NOMO-1 (cell line): ENCODE results near the gene OR5AP2.
"Not testable (repeated sequence)": the region's sequence is repeated elsewhere in the genome, so short reads cannot be mapped to it uniquely, and the experiment has no call there.

ENCODE experiments used
- DNase-seq, 2 experiments: peaks; one replicate each; lab custom pipeline; 2025; ENCODE audit not compliant: unreplicated experiment in 2 of 2; lab: John Stamatoyannopoulos, UW

The OR5AP2 gene

GRCh38 chr11:56642339-56642738, at the start of gene OR5AP2:
Gene OR5AP2 (minus strand): TSS chr11:56642439. CDS start chr11:56642439, 0 bp downstream.
- DNase-seq: no peak

GRCh38 chr11:56691179-56691578, 48.9 kb upstream of the OR5AP2 start:
- DNase-seq: not testable (repeated sequence)

GRCh38 chr11:56688554-56689100, 46.4 kb upstream of the OR5AP2 start:
- no peak for DNase-seq

- DNase-seq: no peak
Measured at GRCh38 chr11:56670984-56671383, 28.7 kb upstream of the OR5AP2 start.

- DNase-seq: no peak
Measured at GRCh38 chr11:56663386-56663785, 21.1 kb upstream of the OR5AP2 start, which contains the start of gene OR5AR1. Gene OR5AR1 (plus strand): TSS chr11:56663686. CDS start chr11:56663686, 0 bp downstream.

GRCh38 chr11:56659755-56660154, 17.5 kb upstream of the OR5AP2 start:
- no peak for DNase-seq

- no peak for DNase-seq
Measured at GRCh38 chr11:56637500-56637899, 4.7 kb downstream of the OR5AP2 start.

GRCh38 chr11:56636861-56637260, 5.4 kb downstream of the OR5AP2 start:
- DNase-seq: no peak

GRCh38 chr11:56632329-56632728, 9.9 kb downstream of the OR5AP2 start:
- no peak for DNase-seq

GRCh38 chr11:56625946-56626345, 16.3 kb downstream of the OR5AP2 start:
- no peak for DNase-seq

GRCh38 chr11:56624661-56625110, 17.6 kb downstream of the OR5AP2 start:
- no peak for DNase-seq

- DNase-seq: no peak
Measured at GRCh38 chr11:56611174-56611573, 31.1 kb downstream of the OR5AP2 start.

- DNase-seq: not testable (repeated sequence)
Measured at GRCh38 chr11:56592088-56592717, 50.0 kb downstream of the OR5AP2 start.
